ENCODE results near the gene NCOA5.

NCOA5 gene

DNA sequence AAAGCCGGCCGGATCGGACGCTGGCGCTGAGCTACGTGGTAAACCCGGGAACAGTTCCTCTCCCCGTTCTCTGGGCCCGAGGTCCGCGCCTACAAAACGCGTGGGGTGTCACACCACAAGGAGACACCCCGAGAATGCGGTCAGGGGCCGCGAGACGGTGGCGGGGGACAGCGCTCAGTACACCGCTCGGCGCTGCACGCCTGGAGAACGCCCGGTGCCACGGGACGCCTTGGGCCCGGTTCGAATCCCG is 670 bp downstream of the NCOA5 start:
- DNase-seq = no peak

DNA sequence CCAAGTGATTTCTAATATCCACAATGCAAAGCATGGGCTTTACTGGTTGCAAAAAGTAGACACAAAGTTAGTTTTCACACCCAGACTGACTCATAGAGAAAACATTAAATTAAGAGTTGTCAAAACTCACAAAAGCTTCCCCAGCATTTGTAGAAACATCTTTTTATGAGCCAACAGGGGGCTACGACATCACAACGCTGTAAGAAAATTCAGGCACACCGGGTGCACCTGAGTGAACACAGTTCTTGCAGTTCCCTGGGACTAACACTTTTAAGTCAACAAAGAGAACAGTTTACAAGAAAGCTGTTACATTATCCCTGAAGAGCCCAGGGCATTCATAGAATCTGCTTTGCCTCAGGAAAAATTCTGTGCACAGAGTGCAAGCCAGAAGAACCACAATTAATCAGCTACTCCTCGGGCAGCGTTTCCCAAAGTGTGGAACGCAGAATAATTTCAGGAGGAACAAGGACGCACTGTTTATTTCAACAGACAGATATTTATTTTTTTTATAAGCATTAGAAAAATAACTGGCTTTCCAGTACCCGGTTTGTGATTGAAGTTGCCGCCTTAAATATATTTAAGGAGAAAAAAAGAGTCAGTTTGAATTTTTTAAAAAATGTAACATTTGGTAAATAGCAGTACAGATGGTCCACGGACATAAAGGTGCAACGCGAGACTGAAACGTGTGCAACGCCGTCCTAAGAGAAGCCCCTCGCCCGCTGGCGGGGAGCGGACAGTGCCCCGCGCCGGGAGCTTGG is 1.2 kb downstream of the NCOA5 start:
- DNase-seq = no peak

DNA sequence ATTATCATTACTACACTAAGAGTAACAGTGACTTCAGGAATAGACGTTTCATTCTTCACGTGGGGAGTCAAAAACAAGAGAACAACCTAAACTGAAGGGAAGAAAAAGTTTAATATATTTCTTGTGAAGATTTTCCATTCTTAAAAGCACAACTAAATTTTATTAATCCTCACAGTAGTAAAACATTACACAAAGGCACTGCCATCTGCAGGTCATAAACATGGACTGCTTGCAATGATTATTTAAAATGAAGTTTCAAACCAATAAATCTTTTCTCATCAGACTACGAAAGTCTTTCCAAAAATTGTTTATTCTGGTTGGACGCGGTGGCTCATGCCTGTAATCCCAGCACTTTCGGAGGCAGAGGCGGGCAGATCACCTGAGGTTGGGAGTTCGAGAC is 2.6 kb downstream of the NCOA5 start:
- no peak for DNase-seq

DNA sequence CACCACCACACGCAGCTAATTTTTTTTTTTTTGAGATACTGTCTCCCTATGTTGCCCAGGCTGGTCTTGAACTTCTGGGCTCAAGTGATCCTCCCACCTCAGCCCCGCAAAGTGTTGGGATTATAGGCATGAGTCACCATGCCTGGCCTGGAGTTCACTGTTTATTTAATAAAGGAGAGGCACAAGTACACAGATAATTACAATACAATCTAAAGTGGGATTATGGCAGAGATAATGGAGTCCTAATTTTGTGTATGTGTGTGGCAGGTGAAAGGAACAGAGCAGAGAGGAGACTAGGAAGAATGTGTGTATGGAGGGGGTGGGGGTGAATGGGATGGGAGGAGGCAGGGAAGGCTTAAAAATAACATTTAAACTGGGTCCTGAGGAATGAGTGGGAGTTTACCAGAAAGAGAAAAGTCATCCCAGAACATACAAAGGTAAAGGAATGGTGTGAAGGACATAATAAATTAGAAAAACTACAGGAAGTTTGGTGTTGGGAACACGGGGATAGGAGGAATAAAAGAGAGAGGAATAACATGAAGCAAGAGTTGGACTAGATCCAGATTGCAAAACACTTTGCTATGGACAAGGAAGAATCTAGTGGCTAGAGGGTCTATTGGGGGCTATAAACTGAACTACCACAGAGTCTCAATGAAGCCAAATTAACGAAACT is 4.4 kb downstream of the NCOA5 start:
- no peak for DNase-seq

DNA sequence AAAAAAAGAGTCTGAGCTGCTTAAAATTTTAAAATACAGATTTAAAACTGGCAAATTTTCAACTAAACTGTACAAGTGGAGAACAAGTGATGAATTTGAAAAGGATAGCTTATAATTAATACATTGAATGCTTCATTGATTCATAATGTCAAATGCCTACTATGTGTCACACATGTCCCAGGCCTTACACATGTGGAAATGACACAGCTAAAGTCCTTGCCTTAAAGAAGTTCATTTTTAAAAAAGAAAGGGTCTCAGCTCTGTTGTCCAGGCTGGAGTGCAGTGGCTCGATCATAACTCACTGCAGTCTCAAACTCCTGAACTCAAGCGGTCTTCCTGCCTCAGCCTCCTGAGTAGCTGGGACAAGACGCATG is 5.0 kb downstream of the NCOA5 start:
- DNase-seq = no peak

DNA sequence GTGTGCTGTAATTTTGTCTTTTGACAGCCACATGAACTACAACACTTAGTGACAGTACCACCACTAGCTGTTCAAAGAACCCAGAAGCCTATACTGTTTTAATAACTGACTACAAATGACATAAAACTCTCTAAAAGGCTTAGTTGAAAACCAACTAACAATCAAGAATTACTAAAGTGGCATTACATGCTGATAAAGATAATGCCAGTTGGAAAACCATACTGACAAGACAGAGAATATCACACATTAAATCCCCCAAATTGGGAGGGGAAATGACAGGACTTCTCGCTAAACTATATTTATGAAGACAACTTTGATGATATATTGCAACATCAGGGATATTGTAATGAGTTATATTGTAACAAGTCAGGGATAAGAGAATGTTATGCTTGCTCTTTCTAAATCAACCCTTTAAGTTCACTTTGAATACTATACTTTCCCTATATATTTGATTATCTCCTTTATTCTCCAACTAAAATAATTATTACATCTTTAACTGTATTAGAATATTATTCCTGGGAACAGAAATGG is 6.2 kb downstream of the NCOA5 start:
- DNase-seq = no peak

DNA sequence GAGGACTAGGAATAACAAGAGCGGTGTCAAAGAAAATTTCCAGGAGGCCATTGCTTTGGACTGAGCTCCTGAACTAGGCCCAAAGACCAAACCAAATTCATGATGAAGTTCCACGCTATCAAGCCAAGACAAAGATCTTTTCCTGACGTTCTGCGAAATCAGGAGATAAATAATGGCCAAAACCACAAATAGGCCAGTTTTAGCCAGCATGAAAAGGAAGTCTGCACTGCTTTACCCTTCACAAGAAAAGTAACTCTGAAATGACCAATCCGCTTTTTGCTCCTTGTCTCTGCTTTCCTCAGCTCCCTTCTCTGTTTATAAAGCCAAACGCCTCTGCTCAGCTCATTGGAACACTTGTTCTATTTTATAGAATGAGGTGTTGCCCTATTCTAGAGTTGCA is 6.7 kb downstream of the NCOA5 start:
- no peak for DNase-seq

DNA sequence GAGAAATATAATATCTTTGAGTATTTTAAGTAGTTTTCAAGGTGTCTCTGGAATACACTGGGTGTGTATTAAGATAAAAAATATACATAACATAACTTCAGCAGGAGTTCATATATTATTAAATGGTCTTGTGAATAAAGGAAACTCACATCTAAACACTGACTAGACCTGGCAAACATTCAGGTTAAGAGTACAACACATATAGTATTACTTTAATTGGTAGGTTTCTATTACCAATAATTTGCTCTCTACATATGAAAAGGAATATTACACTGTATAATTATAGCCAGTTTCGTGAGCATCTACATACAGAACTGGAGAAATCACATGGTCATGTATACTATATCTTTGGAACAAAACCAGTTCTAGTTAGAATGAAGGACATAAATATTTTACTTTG is 8.7 kb downstream of the NCOA5 start:
- DNase-seq = no peak

DNA sequence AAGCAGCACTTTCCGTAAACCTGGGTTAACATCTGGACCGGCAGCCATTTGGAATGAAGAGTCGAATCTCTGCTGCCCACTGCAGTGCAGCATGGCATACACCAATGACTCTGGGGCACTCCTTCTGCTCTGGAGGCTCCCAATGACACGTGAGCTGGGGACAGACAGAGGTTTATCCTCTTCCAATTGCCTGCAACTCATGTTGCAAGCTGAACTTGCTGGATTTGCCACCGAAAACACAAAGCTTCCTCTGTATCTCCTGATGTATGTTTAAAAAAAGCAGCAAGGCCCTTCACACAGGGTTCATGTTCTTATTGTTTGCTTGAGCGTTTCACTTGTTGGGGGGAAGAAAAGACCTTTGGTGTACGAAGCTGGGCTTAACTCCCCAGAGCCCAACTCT is 10.8 kb downstream of the NCOA5 start:
- no peak for DNase-seq

DNA sequence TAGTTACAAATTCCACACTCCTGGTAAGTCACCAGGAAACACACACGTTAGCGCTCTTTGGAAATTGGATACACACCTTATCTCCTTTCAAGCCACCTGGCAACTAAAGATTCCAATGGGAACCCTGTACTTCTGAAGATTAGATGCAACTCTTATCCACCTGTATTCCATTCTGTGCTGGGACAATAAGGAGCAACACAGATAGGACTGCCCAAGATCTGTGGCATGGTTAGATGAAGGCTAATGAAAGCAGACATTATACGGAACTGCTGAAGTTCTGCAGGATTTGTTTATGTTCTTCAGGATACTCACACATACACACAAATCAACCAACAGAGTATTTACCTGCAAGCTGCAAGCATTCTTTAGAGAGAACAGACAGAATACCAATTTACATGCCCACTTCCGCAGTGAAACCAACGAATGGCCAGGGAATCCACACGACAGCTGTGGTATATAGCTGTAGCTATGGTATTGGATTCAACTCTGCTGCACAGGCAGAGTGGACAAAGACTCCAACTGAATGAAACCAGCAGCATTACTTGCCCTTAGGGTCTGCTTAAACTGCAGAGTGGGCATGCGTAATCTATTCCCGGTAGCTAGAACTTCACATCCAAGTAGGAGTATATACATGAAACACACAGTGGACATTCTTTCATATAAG is 12.0 kb downstream of the NCOA5 start:
- DNase-seq = no peak

DNA sequence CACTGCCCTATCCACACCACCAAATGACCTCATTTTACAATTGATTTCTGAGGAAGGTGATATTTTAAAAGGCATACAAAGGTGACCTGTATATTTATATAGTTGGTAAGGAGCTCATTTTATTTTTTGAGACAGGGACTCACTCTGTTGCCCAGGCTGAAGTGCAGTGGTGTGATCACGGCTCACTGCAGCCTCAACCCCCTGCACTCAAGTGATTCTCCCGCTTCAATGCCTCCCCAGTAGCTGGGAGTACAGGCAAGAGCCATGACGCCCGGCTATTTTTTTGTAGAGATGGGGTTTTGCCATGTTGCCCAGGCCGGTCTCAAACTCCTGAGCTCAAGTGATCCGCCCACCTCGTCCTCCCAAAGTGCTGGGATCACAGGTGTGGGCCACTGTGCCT is 13.0 kb downstream of the NCOA5 start:
- DNase-seq = no peak

DNA sequence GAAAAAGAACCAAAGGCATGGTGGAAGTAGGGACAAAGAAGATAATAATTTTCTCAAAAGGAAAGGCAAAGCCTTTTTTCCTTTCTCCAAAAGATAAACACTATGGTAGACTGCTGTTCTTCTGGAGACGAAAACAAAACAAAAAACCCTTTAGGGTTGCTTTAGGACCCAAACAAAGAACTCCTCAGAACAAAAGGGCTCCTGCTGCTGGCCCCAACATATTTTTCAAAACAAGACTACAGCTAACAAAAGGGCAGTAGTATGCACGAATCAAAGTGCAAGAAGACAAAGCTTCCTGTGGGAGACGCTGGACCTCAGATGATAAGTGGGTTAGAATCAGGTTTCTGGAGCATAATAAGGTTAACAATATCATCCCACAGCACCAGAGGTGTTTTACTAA is 15.8 kb downstream of the NCOA5 start:
- no peak for DNase-seq

DNA sequence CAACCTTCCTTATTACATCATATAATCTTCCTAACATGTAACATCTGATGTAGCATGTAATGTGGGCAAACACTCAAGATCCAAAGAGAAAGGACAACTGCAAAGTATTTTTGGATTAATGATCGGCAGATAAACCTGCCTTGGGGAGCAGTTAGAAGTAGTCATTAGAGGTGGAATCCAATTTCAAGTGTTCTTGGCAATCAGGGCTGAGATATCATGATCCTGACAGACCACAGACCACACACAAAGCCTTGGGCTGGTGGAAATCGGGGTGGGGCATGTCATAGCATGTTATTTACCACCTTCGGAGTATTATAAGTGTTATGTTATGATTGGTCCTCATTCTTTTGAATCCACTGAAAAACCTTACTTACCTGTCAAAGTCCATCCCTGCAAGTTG is 16.3 kb downstream of the NCOA5 start:
- DNase-seq = no peak

DNA sequence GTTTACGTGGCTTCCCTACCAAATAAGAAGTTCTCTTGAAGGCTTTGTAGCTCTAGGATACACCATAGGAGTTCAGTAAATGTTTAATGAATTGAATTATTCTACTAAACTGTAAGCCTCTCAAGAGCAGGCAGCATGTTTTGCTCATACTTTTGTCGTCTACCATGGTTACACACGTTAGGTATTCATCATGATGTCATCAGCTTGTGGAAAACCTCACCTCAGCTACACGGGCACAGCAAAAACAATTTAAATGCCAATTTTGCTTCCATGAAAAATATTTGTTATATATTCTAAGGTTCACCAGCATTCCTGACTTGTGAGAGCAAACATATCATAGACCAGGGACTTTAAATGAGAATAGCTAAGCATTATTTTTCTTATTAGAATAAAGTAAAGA is 16.7 kb downstream of the NCOA5 start:
- no peak for DNase-seq

DNA sequence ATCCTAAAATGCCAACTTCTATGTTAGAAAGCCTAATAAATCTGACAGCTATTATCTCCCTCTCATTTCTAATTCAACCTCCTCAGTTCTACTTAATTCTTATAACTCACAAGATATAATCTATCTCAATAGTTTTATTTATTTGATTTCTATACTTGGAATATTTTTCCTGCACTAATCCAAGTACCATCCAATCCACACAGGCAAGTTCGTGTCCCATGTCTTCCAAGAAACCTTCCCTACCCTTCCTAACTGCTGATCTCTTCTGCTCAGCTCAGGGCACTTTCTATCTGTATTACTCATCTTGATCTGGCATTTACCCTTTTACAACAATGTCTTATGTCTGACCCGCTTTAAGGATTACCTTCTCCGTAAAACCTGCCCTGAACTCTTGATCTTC is 18.2 kb downstream of the NCOA5 start:
- no peak for DNase-seq

DNA sequence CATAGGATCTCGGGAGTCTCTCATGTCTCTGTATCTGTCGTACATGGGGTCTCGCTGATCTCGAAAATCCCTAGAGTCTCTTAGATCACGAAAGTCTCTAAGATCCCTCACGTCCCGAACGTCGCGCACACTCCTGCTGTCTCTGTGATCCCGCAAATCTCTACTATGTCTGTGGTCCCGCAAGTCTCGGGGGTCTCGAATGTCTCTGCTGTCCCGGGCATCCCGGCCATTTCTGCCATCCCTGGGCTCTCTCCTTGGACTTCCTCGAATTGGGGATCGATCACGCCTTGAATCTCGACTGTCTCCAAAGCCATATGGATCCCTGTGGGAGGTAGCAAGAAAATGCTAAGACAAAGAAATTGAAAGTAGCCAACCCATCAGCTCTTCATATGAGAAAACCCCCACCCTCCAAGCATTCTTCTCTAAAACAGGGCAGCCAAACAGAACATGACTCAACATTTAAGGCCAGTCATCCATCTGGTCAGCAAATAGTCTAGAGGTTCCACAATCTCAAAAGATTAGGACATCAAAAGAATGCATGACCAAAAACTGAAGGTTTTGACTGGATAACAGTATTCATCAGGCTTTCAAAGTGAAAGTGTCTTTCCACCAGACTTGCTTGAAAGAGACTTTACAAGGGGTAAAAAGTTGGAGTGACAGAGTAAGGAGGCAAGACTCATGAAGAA is 19.4 kb downstream of the NCOA5 start:
- no peak for DNase-seq

DNA sequence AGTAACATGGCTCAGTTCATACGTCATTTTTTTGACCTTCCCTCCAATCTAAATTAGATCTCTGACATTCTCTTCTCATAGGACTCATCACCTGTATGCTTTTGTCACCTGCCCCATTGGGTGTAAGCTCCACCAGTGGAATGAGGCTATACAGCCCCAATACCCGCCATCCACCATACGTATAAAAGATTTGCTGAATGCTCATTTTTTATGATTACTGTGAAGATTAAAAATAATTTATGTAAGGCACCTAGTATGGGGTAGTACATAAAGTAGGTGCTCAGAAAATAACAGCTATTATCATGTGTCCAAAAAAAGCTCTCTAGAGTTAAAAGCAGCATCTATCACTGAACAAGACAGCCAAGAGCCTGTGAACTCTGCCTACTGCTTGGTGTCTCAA is 24.1 kb downstream of the NCOA5 start:
- DNase-seq = no peak

DNA sequence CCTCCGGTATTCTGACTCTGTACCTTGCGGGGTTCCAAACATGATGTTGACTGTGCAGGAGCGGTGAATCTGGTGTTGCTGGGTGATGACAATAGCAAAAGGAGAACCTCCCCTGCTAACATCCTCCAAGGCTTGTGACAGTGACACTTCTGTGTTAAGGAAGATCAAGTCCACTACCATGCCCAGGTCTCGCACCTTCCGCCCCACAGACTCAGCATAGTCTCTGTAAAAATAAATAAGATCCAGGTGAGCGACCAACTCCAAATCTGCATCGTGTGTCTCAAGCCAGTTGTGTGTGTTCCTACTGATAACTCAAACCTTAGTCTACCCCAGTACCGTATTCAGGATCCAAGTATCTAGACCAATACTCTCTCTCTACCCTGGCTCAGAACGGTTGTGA is 24.8 kb downstream of the NCOA5 start:
- no peak for DNase-seq

DNA sequence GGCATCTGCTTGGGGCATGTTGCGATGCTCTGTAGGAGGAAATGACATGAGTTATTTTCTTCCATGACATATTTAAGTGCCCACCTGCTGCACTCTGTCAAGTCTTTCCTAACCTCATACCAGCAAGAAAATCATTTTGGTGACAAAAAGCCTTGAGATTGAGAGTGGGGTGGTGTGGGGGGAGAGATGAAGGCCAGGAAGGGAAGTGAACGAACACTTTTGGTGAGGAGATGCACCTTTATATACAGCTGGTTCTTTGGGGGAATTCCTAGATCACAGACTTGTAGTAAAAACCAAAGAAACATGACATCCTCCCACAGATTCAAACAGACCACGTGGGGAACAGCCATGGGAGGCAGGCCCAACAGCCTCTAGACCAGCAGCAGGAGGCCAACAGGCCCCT is 26.1 kb downstream of the NCOA5 start:
- no peak for DNase-seq

DNA sequence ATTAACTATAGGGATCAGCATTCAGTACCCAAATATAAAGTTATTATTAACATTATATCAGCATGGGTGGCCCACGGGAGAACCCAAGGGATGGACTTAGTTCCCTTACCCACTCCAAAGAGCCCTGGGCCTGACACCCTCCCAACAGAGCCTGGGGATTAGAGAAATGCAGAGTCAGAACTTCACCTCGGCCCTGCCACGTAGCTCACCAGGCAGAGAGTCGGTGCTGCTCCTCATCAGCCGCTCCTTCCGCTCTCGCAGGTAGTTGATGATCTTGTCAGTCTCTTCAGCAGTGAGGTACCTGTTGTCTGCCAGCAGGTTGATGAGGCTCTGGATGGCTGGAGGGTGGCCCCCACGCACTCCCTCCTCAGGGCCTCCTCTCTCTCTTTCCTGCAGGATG is 26.6 kb downstream of the NCOA5 start:
- no peak for DNase-seq

DNA sequence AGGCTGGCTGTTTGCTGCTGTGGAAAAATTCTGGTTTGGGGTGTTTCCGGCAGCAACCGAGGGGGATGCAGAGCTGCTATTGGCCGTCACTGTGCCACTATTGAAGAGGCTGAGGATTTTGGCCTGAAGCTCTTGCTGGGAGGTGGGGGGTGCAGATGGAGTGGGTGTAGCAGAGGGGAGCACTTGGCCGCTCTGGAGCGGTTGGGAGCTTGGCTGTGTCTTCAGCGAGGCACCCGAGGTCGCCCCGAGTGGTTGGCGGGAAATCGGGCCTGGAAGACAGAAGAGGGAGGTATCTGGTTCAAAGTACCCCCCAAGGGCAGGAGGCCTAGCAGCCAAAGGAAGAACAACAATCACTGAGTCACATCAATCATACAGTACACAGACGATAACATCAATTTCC is 27.1 kb downstream of the NCOA5 start:
- no peak for DNase-seq

DNA sequence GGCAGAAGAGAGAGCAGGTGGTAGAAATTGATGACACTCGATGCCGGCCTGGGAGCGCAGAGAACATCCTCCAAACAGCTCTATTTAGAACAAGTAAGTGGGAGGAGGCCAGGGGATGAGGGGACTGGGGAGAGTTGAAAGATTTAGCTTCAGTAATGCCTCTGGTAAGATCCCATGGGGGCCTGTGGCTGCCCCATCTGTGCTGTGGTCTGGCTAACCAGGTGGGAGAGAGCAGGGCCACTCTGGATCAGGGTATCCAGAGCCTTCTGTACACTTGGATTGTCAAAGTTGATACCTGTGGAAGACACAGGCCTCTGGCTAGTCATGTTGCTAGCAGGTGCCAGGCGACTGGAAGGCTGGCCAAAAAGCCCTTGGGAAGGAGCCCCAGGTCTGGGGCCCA is 27.6 kb downstream of the NCOA5 start:
- no peak for DNase-seq

DNA sequence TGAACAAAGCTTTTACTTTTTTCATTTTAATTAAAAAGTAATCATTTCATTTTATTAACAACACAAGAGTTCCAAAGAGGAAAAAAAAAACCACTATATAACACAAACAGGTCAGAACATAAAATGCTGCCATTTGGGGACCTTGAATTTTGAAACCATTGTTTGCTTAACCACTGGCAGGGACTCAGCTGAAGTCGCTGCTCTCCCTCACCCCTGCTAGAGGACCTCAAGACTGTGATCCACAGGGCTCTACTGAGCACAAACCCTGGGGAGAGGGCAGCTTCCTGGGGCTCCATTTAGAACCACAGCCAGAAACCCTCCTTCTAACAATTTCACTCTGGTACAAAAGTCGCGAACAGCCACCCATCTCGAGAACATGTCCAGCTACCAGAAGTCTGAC is 28.8 kb downstream of the NCOA5 start:
- no peak for DNase-seq

DNA sequence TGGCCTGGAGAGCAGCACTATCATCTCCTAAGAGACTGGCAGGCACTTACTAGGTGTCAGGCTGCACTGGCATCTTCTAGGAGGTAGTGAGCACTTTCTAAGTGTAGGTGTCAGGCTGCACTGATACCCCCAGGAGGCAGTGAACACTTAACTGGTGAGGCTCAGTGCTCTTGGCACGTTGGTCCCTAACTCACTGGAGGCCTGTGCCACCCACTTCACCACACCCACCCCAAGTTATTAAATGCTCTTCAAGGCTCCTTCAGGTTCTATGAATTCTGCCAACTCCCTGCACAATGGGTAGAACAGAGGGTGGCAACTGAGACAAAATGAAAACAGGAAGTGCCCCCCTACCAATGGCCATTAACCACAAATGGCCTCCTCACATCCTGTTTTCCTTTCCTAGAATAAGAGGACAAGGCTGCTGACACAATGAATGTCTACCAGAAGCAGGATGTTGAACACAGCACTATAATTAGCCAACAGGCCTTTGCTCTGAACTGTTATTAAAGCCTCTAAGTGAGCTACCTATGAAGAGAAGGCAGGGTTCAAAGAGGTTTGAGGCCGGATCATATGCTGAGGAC is 29.4 kb downstream of the NCOA5 start:
- no peak for DNase-seq

Data from cerebellar nuclear complex (tissue), 1 donor.